IMR-90 (cell line): ENCODE results near the gene RIOK1. TPM values are rescaled to one million over a fixed set of nuclear protein-coding genes. Genes with fewer than 3 reads are reported as not detected.

ENCODE experiments used
- ATAC-seq: fragments of 200-7000 bp; cut with Tn5 transposase; 2 replicates; pipeline ENCODE4 v1.9.1; 2020; ENCODE audit warnings: low read depth, mild to moderate bottlenecking, moderate library complexity
- BruUV-seq: library from RNA; stranded (reverse); fragments of 400-500 nt; replicated peaks from 2 replicates; lab custom pipeline; 2021; lab: Mats Ljungman, UMichigan
- CTCF ChIA-PET: fragments of 300-600 bp; formaldehyde crosslinking; extraction: SDS; loops from one replicate; lab custom pipeline; 2021; ENCODE audit warnings: antibody characterized with exemption; lab: Yijun Ruan, JAX
- POLR2A ChIA-PET: fragments of 300-600 bp; sonication (Branson Sonifier 250); formaldehyde crosslinking; loops from one replicate; lab custom pipeline; 2022; ENCODE audit warnings: antibody characterized with exemption; ENCODE audit not compliant: unreplicated experiment; lab: Charles Lee
- DNase-seq: peaks from one replicate; pipeline ENCODE4 v3.0.0; 2013
- H2AFZ ChIP-seq: replicated peaks from 2 replicates; pipeline ENCODE3; 2013; ENCODE audit warnings: low read length, mild to moderate bottlenecking; ENCODE audit not compliant: poor library complexity
- H2AK5ac ChIP-seq: 2 replicates; pipeline ENCODE4 v1.6.1; 2013; ENCODE audit warnings: low read depth, low read length, inconsistent platforms
- H2AK9ac ChIP-seq: replicated peaks from 2 replicates; pipeline ENCODE3; 2013; ENCODE audit warnings: mild to moderate bottlenecking, low read depth, low read length, moderate library complexity; ENCODE audit not compliant: poor library complexity
- H2BK120ac ChIP-seq: 2 replicates; pipeline ENCODE4 v1.6.1; 2013; ENCODE audit warnings: low read depth, low read length, inconsistent platforms
- H2BK15ac ChIP-seq: 3 replicates; pipeline ENCODE4 v1.6.1; 2013; ENCODE audit warnings: low read depth, low read length, inconsistent platforms
- H2BK20ac ChIP-seq: 2 replicates; pipeline ENCODE4 v1.6.1; 2013; ENCODE audit warnings: low read depth, mild to moderate bottlenecking, inconsistent platforms, low read length, moderate library complexity
- H2BK5ac ChIP-seq: 2 replicates; pipeline ENCODE4 v1.6.1; 2013; ENCODE audit warnings: mild to moderate bottlenecking, low read depth, low read length, inconsistent platforms; ENCODE audit not compliant: poor library complexity, severe bottlenecking
- H3K14ac ChIP-seq: replicated peaks from 2 replicates; pipeline ENCODE4 v1.6.1; 2013; ENCODE audit warnings: low read depth, low read length, inconsistent platforms
- H3K18ac ChIP-seq: 2 replicates; pipeline ENCODE4 v1.6.1; 2013; ENCODE audit warnings: low read depth, low read length, control low read depth
- H3K23ac ChIP-seq: 2 replicates; pipeline ENCODE4 v1.6.1; 2013; ENCODE audit warnings: low read depth, low read length, inconsistent platforms
- H3K27ac ChIP-seq: 2 replicates; pipeline ENCODE4 v1.5.1; 2013; ENCODE audit warnings: mild to moderate bottlenecking, control low read depth, low read length; ENCODE audit not compliant: insufficient read depth
- H3K27me3 ChIP-seq: 2 replicates; pipeline ENCODE4 v1.6.1; 2013; ENCODE audit warnings: low read length; ENCODE audit not compliant: control insufficient read depth, insufficient read depth
- H3K36me3 ChIP-seq: 2 replicates; pipeline ENCODE4 v1.6.1; 2013; ENCODE audit warnings: low read length, mixed read lengths; ENCODE audit not compliant: control insufficient read depth, insufficient read depth
- H3K4ac ChIP-seq: 2 replicates; pipeline ENCODE4 v1.6.1; 2013; ENCODE audit warnings: low read depth, low read length, inconsistent platforms
- H3K4me1 ChIP-seq: 2 replicates; pipeline ENCODE4 v1.6.1; 2013; ENCODE audit warnings: low read length, mixed read lengths; ENCODE audit not compliant: control insufficient read depth, insufficient read depth
- H3K4me2 ChIP-seq: 2 replicates; pipeline ENCODE4 v1.6.1; 2013; ENCODE audit warnings: low read depth, mild to moderate bottlenecking, control low read depth, low read length, moderate library complexity
- H3K4me3 ChIP-seq: 2 replicates; pipeline ENCODE4 v1.5.1; 2013; ENCODE audit warnings: low read depth, mild to moderate bottlenecking, control low read depth, low read length, moderate library complexity; ENCODE audit not compliant: insufficient read depth
- H3K56ac ChIP-seq: 2 replicates; pipeline ENCODE4 v1.6.1; 2013; ENCODE audit warnings: low read length, inconsistent platforms; ENCODE audit not compliant: insufficient read depth; ENCODE audit errors: extremely low read depth
- H3K79me1 ChIP-seq, 2 experiments: 2 replicates each; pipeline ENCODE4 v1.6.1; 2013; ENCODE audit warnings: low read length in 2 of 2, inconsistent platforms in 1 of 2, low read depth in 1 of 2
- H3K9ac ChIP-seq: 2 replicates; pipeline ENCODE4 v1.6.1; 2013; ENCODE audit warnings: low read depth, low read length, control low read depth
- H3K9me1 ChIP-seq: 2 replicates; pipeline ENCODE4 v1.6.1; 2013; ENCODE audit warnings: low read length, inconsistent platforms; ENCODE audit not compliant: insufficient read depth
- H3K9me3 ChIP-seq: 2 replicates; pipeline ENCODE4 v1.6.1; 2013; ENCODE audit warnings: low read length; ENCODE audit not compliant: control insufficient read depth, insufficient read depth
- H4K20me1 ChIP-seq: 2 replicates; pipeline ENCODE4 v1.6.1; 2013; ENCODE audit warnings: low read length, inconsistent platforms; ENCODE audit not compliant: insufficient read depth
- H4K5ac ChIP-seq: 2 replicates; pipeline ENCODE4 v1.6.1; 2013; ENCODE audit warnings: mild to moderate bottlenecking, low read depth, low read length, control low read depth
- H4K8ac ChIP-seq, 2 experiments: 2 replicates each; pipeline ENCODE4 v1.6.1; 2013; ENCODE audit warnings: low read depth in 2 of 2, low read length in 2 of 2, control low read depth in 1 of 2, inconsistent platforms in 1 of 2
- H4K91ac ChIP-seq: 2 replicates; pipeline ENCODE4 v1.6.1; 2013; ENCODE audit warnings: low read depth, low read length, inconsistent platforms; ENCODE audit not compliant: insufficient read depth
- BHLHE40 ChIP-seq: fragments of 150-350 bp; IDR thresholded peaks from 2 replicates; pipeline ENCODE4 v1.6.1; 2016; ENCODE audit warnings: mild to moderate bottlenecking, low read depth, low read length
- CEBPB ChIP-seq: IDR thresholded peaks from 2 replicates; pipeline ENCODE4 v1.6.1; 2012; ENCODE audit warnings: low read depth, low read length, improper control_type of control experiment
- CHD1 ChIP-seq: IDR thresholded peaks from 2 replicates; pipeline ENCODE4 v1.6.1; 2012; ENCODE audit warnings: low read depth, low read length, improper control_type of control experiment
- ELK1 ChIP-seq: fragments of 150-350 bp; IDR thresholded peaks from 2 replicates; pipeline ENCODE4 v1.6.1; 2016; ENCODE audit warnings: low read depth, mild to moderate bottlenecking, low read length, moderate library complexity, borderline replicate concordance
- FOS ChIP-seq: fragments of 150-350 bp; IDR thresholded peaks from 2 replicates; pipeline ENCODE4 v1.6.1; 2016; ENCODE audit warnings: low read depth, low read length
- MAFK ChIP-seq: IDR thresholded peaks from 2 replicates; pipeline ENCODE4 v1.6.1; 2012; ENCODE audit warnings: low read depth, low read length, improper control_type of control experiment
- MAZ ChIP-seq: IDR thresholded peaks from 2 replicates; pipeline ENCODE4 v1.6.1; 2012; ENCODE audit warnings: low read depth, mild to moderate bottlenecking, low read length, improper control_type of control experiment, moderate library complexity, borderline replicate concordance
- MXI1 ChIP-seq: IDR thresholded peaks from 2 replicates; pipeline ENCODE4 v1.6.1; 2012; ENCODE audit warnings: low read depth, mild to moderate bottlenecking, low read length, moderate library complexity, borderline replicate concordance
- NFE2L2 ChIP-seq: fragments of 150-350 bp; IDR thresholded peaks from 2 replicates; pipeline ENCODE4 v1.6.1; 2016; ENCODE audit warnings: low read depth, mild to moderate bottlenecking, low read length
- POLR2A ChIP-seq: IDR thresholded peaks from 2 replicates; pipeline ENCODE4 v1.6.1; 2012; ENCODE audit warnings: mild to moderate bottlenecking, low read depth, low read length
- RAD21 ChIP-seq: IDR thresholded peaks from 2 replicates; pipeline ENCODE4 v1.6.1; 2012; ENCODE audit warnings: low read length, improper control_type of control experiment
- RCOR1 ChIP-seq: IDR thresholded peaks from 2 replicates; pipeline ENCODE4 v1.6.1; 2012; ENCODE audit warnings: mild to moderate bottlenecking, low read length, improper control_type of control experiment; ENCODE audit not compliant: insufficient replicate concordance
- RFX5 ChIP-seq: IDR thresholded peaks from 2 replicates; pipeline ENCODE4 v1.8.0; 2012; ENCODE audit warnings: low read depth, mild to moderate bottlenecking, low read length, moderate library complexity
- SMC3 ChIP-seq: fragments of 150-350 bp; IDR thresholded peaks from 2 replicates; pipeline ENCODE4 v1.6.1; 2016; ENCODE audit warnings: low read depth, mild to moderate bottlenecking, antibody characterized with exemption, low read length, moderate library complexity
- USF2 ChIP-seq: fragments of 150-350 bp; IDR thresholded peaks from 2 replicates; pipeline ENCODE4 v1.6.1; 2017; ENCODE audit warnings: mild to moderate bottlenecking, antibody characterized with exemption, low read length, low read depth
- WGBS, 2 experiments: methylation state at CpG; one replicate each; pipeline versions ENCODE4 v1.1.5 to v1.1.7; 2013; ENCODE audit warnings: missing lambda C conversion rate in 2 of 2; ENCODE audit not compliant: insufficient read length in 1 of 2; ENCODE audit errors: extremely low coverage in 2 of 2; 5-methylcytosine and 5-hydroxymethylcytosine counted together
- dilution Hi-C: fragments of 300-500 bp; cut with HindIII; formaldehyde crosslinking; loops from one replicate; pipeline ENCODE4 v1.14.3; 2018; ENCODE audit warnings: low sequenced_read_pairs; ENCODE audit not compliant: unreplicated experiment
- in situ Hi-C: fragments of 300-500 bp; cut with MboI; formaldehyde crosslinking; loops from 3 replicates; pipeline ENCODE4 v1.14.3; 2019; ENCODE audit warnings: low sequenced_read_pairs, inconsistent platforms, mixed read lengths
- intact Hi-C: fragments of 100-400 bp; cut with micrococcal nuclease; formaldehyde crosslinking; loops from 2 replicates; pipeline ENCODE4 v1.10.0; 2022
- polyA plus RNA-seq, 3 experiments: library from polyadenylated mRNA; depleted of rRNA; stranded (reverse); fragments of >200 nt; gene quantifications; 2 replicates each; pipeline ENCODE4 v1.2.3, GENCODE V29; 2012; ENCODE audit warnings: low replicate concordance in 1 of 3
- total RNA-seq: library from RNA; depleted of rRNA; stranded (reverse); fragments of >200 nt; gene quantifications from 2 replicates; pipeline ENCODE4 v1.2.3, GENCODE V29; 2012
- TF ChIP-seq, protein P1 (sequence below): conservative IDR thresholded peaks from 2 replicates; pipeline ENCODE4 v1.5.1; 2012; ENCODE audit warnings: mild to moderate bottlenecking, low read depth, low read length, improper control_type of control experiment

RIOK1 gene
- total and polyA plus RNA-seq, 2 of the 4 experiments (the other 2 are of a cell fraction): 17.0 to 17.8 TPM

- BruUV-seq: no TSS peak
- no peak overlapping the region for H3K23ac ChIP-seq
- H4K8ac ChIP-seq: no peak overlapping the region
- no peak overlapping the region for H3K14ac ChIP-seq
- CTCF ChIA-PET: no interaction called here
- H3K4me1 ChIP-seq: no peaks in the 10 kb centered on the region
- H3K56ac ChIP-seq: no peak overlapping the region
- WGBS, 2 experiments: no CpG with 5 or more reads among the region's 4 CpGs
- no peak overlapping the region for H3K4me3 ChIP-seq
- H2BK5ac ChIP-seq: no peak overlapping the region
- ATAC-seq (no peak), DNase-seq (no peak)
- no peak overlapping the region for H2AK5ac ChIP-seq
- H3K27me3 ChIP-seq: no peaks in the 10 kb centered on the region
- H3K9ac ChIP-seq: no peak overlapping the region
- intact Hi-C loops (no loop called here), in situ Hi-C loops (no loop called here), dilution Hi-C loops (no loop called here)
- no peaks in the 10 kb centered on the region for H3K36me3 ChIP-seq
- no peak overlapping the region for H3K27ac ChIP-seq
- no peak overlapping the region for H2BK20ac ChIP-seq
- H2AK9ac ChIP-seq: no peak overlapping the region
- no peak overlapping the region for H3K18ac ChIP-seq
- H2BK120ac ChIP-seq: no peak overlapping the region
- no peak overlapping the region for H4K91ac ChIP-seq
- H4K20me1 ChIP-seq: no peaks in the 10 kb centered on the region
- no peaks in the 10 kb centered on the region for H3K79me1 ChIP-seq
- H2AFZ ChIP-seq: no peak overlapping the region
- no peak overlapping the region for H2BK15ac ChIP-seq
- POLR2A ChIA-PET: no interaction called here
- TF ChIP-seq BHLHE40 (no peak), POLR2A (no peak), SMC3 (no peak), USF2 (no peak), CEBPB (no peak), NFE2L2 (no peak), RFX5 (no peak), MAZ (no peak), FOS (no peak), MXI1 (no peak), MAFK (no peak), RCOR1 (no peak), CHD1 (no peak), RAD21 (no peak), ELK1 (no peak)
- TF ChIP-seq, protein P1, sequence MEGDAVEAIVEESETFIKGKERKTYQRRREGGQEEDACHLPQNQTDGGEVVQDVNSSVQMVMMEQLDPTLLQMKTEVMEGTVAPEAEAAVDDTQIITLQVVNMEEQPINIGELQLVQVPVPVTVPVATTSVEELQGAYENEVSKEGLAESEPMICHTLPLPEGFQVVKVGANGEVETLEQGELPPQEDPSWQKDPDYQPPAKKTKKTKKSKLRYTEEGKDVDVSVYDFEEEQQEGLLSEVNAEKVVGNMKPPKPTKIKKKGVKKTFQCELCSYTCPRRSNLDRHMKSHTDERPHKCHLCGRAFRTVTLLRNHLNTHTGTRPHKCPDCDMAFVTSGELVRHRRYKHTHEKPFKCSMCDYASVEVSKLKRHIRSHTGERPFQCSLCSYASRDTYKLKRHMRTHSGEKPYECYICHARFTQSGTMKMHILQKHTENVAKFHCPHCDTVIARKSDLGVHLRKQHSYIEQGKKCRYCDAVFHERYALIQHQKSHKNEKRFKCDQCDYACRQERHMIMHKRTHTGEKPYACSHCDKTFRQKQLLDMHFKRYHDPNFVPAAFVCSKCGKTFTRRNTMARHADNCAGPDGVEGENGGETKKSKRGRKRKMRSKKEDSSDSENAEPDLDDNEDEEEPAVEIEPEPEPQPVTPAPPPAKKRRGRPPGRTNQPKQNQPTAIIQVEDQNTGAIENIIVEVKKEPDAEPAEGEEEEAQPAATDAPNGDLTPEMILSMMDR: no peak
- no peaks in the 10 kb centered on the region for H3K9me3 ChIP-seq
- H3K4ac ChIP-seq: no peak overlapping the region
- no peak overlapping the region for H4K5ac ChIP-seq
- H3K4me2 ChIP-seq: no peak overlapping the region
- H3K9me1 ChIP-seq: no peaks in the 10 kb centered on the region
Measured at GRCh38 chr6:7451326-7451725, 61.7 kb downstream of the RIOK1 start.
